ENCODE data around the gene SPANXN4. TPM values are rescaled to one million over a fixed set of nuclear protein-coding genes. Genes with fewer than 3 reads are reported as not detected.

SPANXN4 gene
- total RNA-seq, 1 experiment from 2014 or later: not detected

DNA sequence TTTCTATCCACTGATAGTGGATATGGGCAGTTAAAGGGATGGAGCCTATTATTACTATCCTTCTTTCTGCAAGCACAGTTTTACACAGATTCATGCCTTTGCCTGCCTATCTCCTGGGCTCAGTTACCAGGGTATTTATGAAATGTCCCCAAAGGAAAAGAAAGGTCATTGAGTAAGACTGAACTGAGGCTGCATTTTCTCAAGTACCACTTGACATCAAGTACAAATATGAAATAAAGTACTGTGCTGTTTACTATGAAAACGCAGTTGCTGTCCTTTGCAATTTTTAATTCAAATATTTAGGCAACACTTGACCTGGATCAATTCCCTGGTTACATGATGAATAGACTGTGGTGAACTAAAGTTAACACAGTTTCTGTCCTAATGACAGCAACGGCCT is 23.5 kb upstream of the SPANXN4 start:
- no peak overlapping the region for H3K4me2 ChIP-seq (ENCODE audit: low read length)
- no peak overlapping the region for H3K27ac ChIP-seq (ENCODE audit: low read depth, low read length)
- H3K27me3 ChIP-seq (ENCODE audit: insufficient read depth, low read length): no peaks in the 10 kb centered on the region
- RAD21 ChIA-PET (ENCODE audit: low non-redundant PET in 1 of 2, low total read pairs in 2 of 2, uncharacterized antibody in 2 of 2, unreplicated experiment in 2 of 2): no interaction called here
- POLR2A ChIA-PET: no interaction called here
- no peaks in the 10 kb centered on the region for H3K9me3 ChIP-seq (ENCODE audit: control insufficient read depth in 1 of 2, insufficient read depth in 1 of 2, low read depth in 1 of 2, low read length in 2 of 2)
- CTCF ChIA-PET: no interaction called here
- H3K9ac ChIP-seq (ENCODE audit: low read length): no peak overlapping the region
- intact Hi-C loops (cut with micrococcal nuclease): no loop called here
- no peaks in the 10 kb centered on the region for H4K20me1 ChIP-seq (ENCODE audit: insufficient read depth)
- H3K9me2 ChIP-seq (ENCODE audit: insufficient read depth): no peaks in the 10 kb centered on the region
- no peaks in the 10 kb centered on the region for H3K4me1 ChIP-seq (ENCODE audit: control insufficient read depth in 1 of 2, insufficient read depth in 2 of 2, low read length in 2 of 2)
- no peaks in the 10 kb centered on the region for H3K79me2 ChIP-seq (ENCODE audit: insufficient read depth, low read length)
- no peaks in the 10 kb centered on the region for H3K36me3 ChIP-seq (ENCODE audit: control insufficient read depth in 1 of 2, insufficient read depth in 2 of 2, low read length in 2 of 2)
- no TSS peak for BruUV-seq (replicated peaks)
- H2AFZ ChIP-seq (ENCODE audit: low read depth, low read length, poor library complexity, severe bottlenecking): no peak overlapping the region
- ATAC-seq (no peak), DNase-seq (ENCODE audit: low read depth, low spot score) (no peak)
- no peak for TF ChIP-seq POLR2A (IDR thresholded peaks at IDR 0.05; ENCODE audit: borderline replicate concordance, extremely low read depth, insufficient read depth, insufficient read length)
- TF ChIP-seq RAD21 (IDR thresholded peaks at IDR 0.05; ENCODE audit: low read depth): no peak
- no peak for TF ChIP-seq ZFX (IDR thresholded peaks at IDR 0.05)
- TF ChIP-seq POLR2AphosphoS5 (IDR thresholded peaks at IDR 0.05; ENCODE audit: low read depth, low read length): no peak
- TF ChIP-seq JUND (IDR thresholded peaks at IDR 0.05): no peak
- H3K4me3 ChIP-seq (replicated peaks in 1 of 2; ENCODE audit: low read depth in 1 of 2, low read length in 2 of 2): no peak overlapping the region

DNA sequence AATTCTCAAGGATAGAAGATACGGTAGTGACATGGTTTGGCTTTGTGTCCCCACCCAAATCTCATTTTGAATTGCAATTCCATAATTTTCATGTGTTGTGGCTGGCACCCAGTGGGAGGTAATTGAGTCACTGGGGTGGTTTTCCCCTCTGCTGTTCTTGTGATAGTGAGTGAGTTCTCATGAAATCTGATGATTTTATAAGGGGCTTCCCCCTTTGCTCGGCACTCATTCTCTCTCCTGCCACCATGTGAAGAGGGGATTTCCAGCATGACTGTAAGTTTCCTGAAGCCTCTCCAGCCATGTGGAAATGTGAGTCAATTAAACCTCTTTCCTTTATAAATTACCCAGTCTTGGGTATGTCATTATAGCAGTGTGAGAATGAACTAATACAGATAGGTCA is 8.5 kb upstream of the SPANXN4 start:
- TF ChIP-seq RAD21 (IDR thresholded peaks at IDR 0.05; ENCODE audit: low read depth): no peak
- TF ChIP-seq, protein P1, sequence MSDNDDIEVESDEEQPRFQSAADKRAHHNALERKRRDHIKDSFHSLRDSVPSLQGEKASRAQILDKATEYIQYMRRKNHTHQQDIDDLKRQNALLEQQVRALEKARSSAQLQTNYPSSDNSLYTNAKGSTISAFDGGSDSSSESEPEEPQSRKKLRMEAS (IDR thresholded peaks at IDR 0.05): no peak
- H3K79me2 ChIP-seq (ENCODE audit: insufficient read depth, low read length): no peaks in the 10 kb centered on the region

More for the DNA sequence above, 8.5 kb upstream of the SPANXN4 start:
- Histone ChIP-seq H2AFZ (ENCODE audit: low read depth, low read length, poor library complexity, severe bottlenecking) (no peak overlapping the region), H4K20me1 (ENCODE audit: insufficient read depth) (no peaks in the 10 kb centered on the region), H3K4me1 (ENCODE audit: control insufficient read depth in 1 of 2, insufficient read depth in 2 of 2, low read length in 2 of 2) (no peaks in the 10 kb centered on the region), H3K4me3 (replicated peaks in 1 of 2; ENCODE audit: low read depth in 1 of 2, low read length in 2 of 2) (no peak overlapping the region), H3K4me2 (ENCODE audit: low read length) (no peak overlapping the region), H3K27ac (ENCODE audit: low read depth, low read length) (no peak overlapping the region), H3K27me3 (ENCODE audit: insufficient read depth, low read length) (no peaks in the 10 kb centered on the region), H3K36me3 (ENCODE audit: control insufficient read depth in 1 of 2, insufficient read depth in 2 of 2, low read length in 2 of 2) (no peaks in the 10 kb centered on the region), H3K9me2 (ENCODE audit: insufficient read depth) (no peaks in the 10 kb centered on the region), H3K9ac (ENCODE audit: low read length) (no peak overlapping the region), H3K9me3 (ENCODE audit: control insufficient read depth in 1 of 2, insufficient read depth in 1 of 2, low read depth in 1 of 2, low read length in 2 of 2) (no peaks in the 10 kb centered on the region)
- ATAC-seq: no peak
- ChIA-PET POLR2A (no interaction called here), CTCF (no interaction called here), RAD21 (ENCODE audit: low non-redundant PET in 1 of 2, low total read pairs in 2 of 2, uncharacterized antibody in 2 of 2, unreplicated experiment in 2 of 2) (no interaction called here)
- DNase-seq (ENCODE audit: low read depth, low spot score): no peak
- BruUV-seq (replicated peaks): no TSS peak
- intact Hi-C loops (cut with micrococcal nuclease): no loop called here
